ENCODE data around the gene KCNK13. TPM values are rescaled to one million over a fixed set of nuclear protein-coding genes. Genes with fewer than 3 reads are reported as not detected.

The KCNK13 gene
- total RNA-seq, 1 donor from 2014 or later = 0.10 TPM

DNA sequence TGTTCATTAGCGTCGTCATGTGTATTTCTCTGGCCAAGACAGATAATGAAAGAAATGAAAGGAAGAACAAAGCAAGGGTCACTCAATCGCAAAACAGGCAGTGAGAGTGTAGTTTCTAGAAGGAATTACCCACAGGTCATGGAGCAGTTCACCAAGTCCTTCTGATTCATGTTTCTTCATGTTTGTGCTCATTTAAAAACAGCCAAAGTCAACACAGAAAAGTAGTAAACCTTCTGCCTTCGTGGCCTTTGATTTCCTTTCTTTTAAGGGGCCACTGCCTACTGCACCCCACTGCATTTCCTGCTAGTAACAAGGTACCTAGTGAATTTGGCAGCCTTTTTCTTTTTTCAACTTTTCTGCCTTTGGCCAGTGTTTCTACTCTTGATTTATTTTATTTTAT, 75.1 kb downstream of the KCNK13 start:
- H3K27ac Mint-ChIP-seq (ENCODE audit: unreplicated experiment) = no peak overlapping the region
- no peak overlapping the region for H3K4me3 Mint-ChIP-seq (ENCODE audit: unreplicated experiment)
- H3K4me1 Mint-ChIP-seq (ENCODE audit: unreplicated experiment) = peaks cover 7% of the 10 kb centered on the region
- H3K36me3 Mint-ChIP-seq (ENCODE audit: low read depth, unreplicated experiment) = no peaks in the 10 kb centered on the region
- no peak for DNase-seq (ENCODE audit: low spot score)
- TF ChIP-seq CTCF (IDR thresholded peaks at IDR 0.05; ENCODE audit: unreplicated experiment) = no peak
- H3K27me3 Mint-ChIP-seq (ENCODE audit: unreplicated experiment) = peaks cover 5% of the 10 kb centered on the region
- no peaks in the 10 kb centered on the region for H3K9me3 Mint-ChIP-seq (ENCODE audit: unreplicated experiment)

- no peak for DNase-seq (ENCODE audit: low spot score)
- TF ChIP-seq CTCF (IDR thresholded peaks at IDR 0.05; ENCODE audit: unreplicated experiment) = no peak
- no peaks in the 10 kb centered on the region for H3K9me3 Mint-ChIP-seq (ENCODE audit: unreplicated experiment)
- no peaks in the 10 kb centered on the region for H3K36me3 Mint-ChIP-seq (ENCODE audit: low read depth, unreplicated experiment)
- peaks cover 3% of the 10 kb centered on the region for H3K4me1 Mint-ChIP-seq (ENCODE audit: unreplicated experiment)
- peaks cover 3% of the 10 kb centered on the region for H3K27me3 Mint-ChIP-seq (ENCODE audit: unreplicated experiment)
- H3K27ac Mint-ChIP-seq (ENCODE audit: unreplicated experiment) = no peak overlapping the region
- H3K4me3 Mint-ChIP-seq (ENCODE audit: unreplicated experiment) = no peak overlapping the region
Observed at GRCh38 chr14:90137807-90138206, 76.0 kb downstream of the KCNK13 start.

GRCh38 chr14:90139199-90139598, 77.4 kb downstream of the KCNK13 start:
- Mint-ChIP-seq H3K27me3 (ENCODE audit: unreplicated experiment) (peaks cover 2% of the 10 kb centered on the region), H3K4me1 (ENCODE audit: unreplicated experiment) (no peaks in the 10 kb centered on the region), H3K9me3 (ENCODE audit: unreplicated experiment) (no peaks in the 10 kb centered on the region), H3K36me3 (ENCODE audit: low read depth, unreplicated experiment) (no peaks in the 10 kb centered on the region), H3K4me3 (ENCODE audit: unreplicated experiment) (no peak overlapping the region), H3K27ac (ENCODE audit: unreplicated experiment) (no peak overlapping the region)
- no peak for DNase-seq (ENCODE audit: low spot score)
- no peak for TF ChIP-seq CTCF (IDR thresholded peaks at IDR 0.05; ENCODE audit: unreplicated experiment)

DNA sequence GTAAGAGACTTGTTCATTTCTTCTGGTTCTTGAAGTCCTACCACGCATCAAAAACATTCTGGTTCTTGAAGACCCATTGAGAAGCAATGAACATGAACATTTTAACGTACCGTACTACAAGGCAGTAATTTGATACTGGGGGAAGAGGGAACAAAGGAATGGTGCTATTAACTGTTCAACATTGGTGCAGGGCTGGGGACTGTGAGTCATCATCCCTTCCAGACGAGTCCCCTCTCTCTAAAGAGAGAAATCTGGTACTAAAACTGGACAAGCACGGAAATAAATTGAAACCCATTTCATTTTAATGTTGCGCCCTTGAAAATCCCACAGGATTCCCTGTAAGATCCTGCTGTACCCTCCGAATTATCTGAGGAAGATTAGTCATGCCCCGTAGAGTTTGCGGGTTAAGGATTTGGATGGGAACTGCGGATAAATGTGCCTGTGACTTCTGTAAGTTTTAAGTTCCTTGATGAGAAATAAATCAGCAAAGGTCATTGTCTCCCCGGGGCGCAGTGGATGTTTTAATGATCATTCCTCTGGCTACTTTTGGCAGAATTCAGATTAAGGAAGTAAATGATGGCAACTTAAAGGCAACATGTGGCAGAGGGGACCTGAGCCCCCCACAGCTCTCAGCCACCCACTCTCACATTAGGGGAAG, 78.6 kb downstream of the KCNK13 start:
- Mint-ChIP-seq H3K4me3 (ENCODE audit: unreplicated experiment) (no peak overlapping the region), H3K36me3 (ENCODE audit: low read depth, unreplicated experiment) (no peaks in the 10 kb centered on the region), H3K9me3 (ENCODE audit: unreplicated experiment) (no peaks in the 10 kb centered on the region), H3K27me3 (ENCODE audit: unreplicated experiment) (peaks cover 2% of the 10 kb centered on the region), H3K4me1 (ENCODE audit: unreplicated experiment) (no peaks in the 10 kb centered on the region), H3K27ac (ENCODE audit: unreplicated experiment) (no peak overlapping the region)
- no peak for DNase-seq (ENCODE audit: low spot score)
- TF ChIP-seq CTCF (IDR thresholded peaks at IDR 0.05; ENCODE audit: unreplicated experiment) = no peak

GRCh38 chr14:90140956-90141316, 79.1 kb downstream of the KCNK13 start:
- Mint-ChIP-seq H3K36me3 (ENCODE audit: low read depth, unreplicated experiment) (no peaks in the 10 kb centered on the region), H3K4me3 (ENCODE audit: unreplicated experiment) (no peak overlapping the region), H3K9me3 (ENCODE audit: unreplicated experiment) (no peaks in the 10 kb centered on the region), H3K27ac (ENCODE audit: unreplicated experiment) (no peak overlapping the region), H3K27me3 (ENCODE audit: unreplicated experiment) (peaks cover 2% of the 10 kb centered on the region), H3K4me1 (ENCODE audit: unreplicated experiment) (no peaks in the 10 kb centered on the region)
- no peak for TF ChIP-seq CTCF (IDR thresholded peaks at IDR 0.05; ENCODE audit: unreplicated experiment)
- DNase-seq (ENCODE audit: low spot score) = no peak
